Thoracic aorta (tissue), 2 donors: ENCODE results near the gene RPRD1B. TPM values are rescaled to one million over a fixed set of nuclear protein-coding genes. Genes with fewer than 3 reads are reported as not detected.
"Not testable (repeated sequence)": the region's sequence is repeated elsewhere in the genome, so short reads cannot be mapped to it uniquely, and the experiment has no call there.

Experiments used
- ATAC-seq: fragments of 150-250 bp; one replicate; pipeline ENCODE4 v1.8.0; 2017; ENCODE audit warnings: low read depth; ENCODE audit not compliant: insufficient number of reproducible peaks, low FRiP score
- DNase-seq: peaks from one replicate; pipeline ENCODE4 v3.0.0-alpha.2; 2020; ENCODE audit warnings: low spot score
- H3K27ac ChIP-seq, 2 donors: fragments of 200-600 bp; sonication (generic); 1 replicate in 1 of 2; 2 replicates in 1 of 2; pipeline ENCODE4 v1.5.1; 2016; ENCODE audit warnings: mild to moderate bottlenecking in 2 of 2, moderate library complexity in 2 of 2
- H3K27me3 ChIP-seq: fragments of 200-600 bp; sonication (generic); replicated peaks from 2 replicates; pipeline ENCODE4 v1.6.0; 2016; ENCODE audit warnings: mild to moderate bottlenecking; ENCODE audit not compliant: insufficient read depth
- H3K36me3 ChIP-seq: fragments of 200-600 bp; sonication (generic); one replicate; pipeline ENCODE4 v1.5.1; 2016
- H3K4me1 ChIP-seq, 2 donors: fragments of 200-600 bp; sonication (generic); 1 replicate in 1 of 2; 2 replicates in 1 of 2; pipeline versions ENCODE4 v1.5.1 to v1.6.0; 2016; ENCODE audit warnings: low read depth in 2 of 2, mild to moderate bottlenecking in 1 of 2; ENCODE audit not compliant: control insufficient read depth in 1 of 2
- H3K4me3 ChIP-seq: fragments of 200-600 bp; sonication (generic); 2 replicates; pipeline ENCODE4 v1.5.1; 2016; ENCODE audit warnings: mild to moderate bottlenecking
- H3K9me3 ChIP-seq: fragments of 200-600 bp; sonication (generic); 2 replicates; pipeline ENCODE4 v1.5.1; 2016
- total RNA-seq, 2 donors: library from RNA; depleted of rRNA; stranded (reverse); fragments of >200 nt; gene quantifications; one replicate each; pipeline versions ENCODE4 v1.1.0 to v1.2.3, GENCODE V29; 2016
- TF ChIP-seq, protein P1 (sequence below): fragments of 200-600 bp; sonication (generic); IDR thresholded peaks from one replicate; pipeline ENCODE4 v1.5.1; 2019; ENCODE audit warnings: antibody characterized with exemption

RPRD1B gene
- total RNA-seq, 2 donors from 2014 or later, result 22.3 to 77.7 TPM

- TF ChIP-seq, protein P1, sequence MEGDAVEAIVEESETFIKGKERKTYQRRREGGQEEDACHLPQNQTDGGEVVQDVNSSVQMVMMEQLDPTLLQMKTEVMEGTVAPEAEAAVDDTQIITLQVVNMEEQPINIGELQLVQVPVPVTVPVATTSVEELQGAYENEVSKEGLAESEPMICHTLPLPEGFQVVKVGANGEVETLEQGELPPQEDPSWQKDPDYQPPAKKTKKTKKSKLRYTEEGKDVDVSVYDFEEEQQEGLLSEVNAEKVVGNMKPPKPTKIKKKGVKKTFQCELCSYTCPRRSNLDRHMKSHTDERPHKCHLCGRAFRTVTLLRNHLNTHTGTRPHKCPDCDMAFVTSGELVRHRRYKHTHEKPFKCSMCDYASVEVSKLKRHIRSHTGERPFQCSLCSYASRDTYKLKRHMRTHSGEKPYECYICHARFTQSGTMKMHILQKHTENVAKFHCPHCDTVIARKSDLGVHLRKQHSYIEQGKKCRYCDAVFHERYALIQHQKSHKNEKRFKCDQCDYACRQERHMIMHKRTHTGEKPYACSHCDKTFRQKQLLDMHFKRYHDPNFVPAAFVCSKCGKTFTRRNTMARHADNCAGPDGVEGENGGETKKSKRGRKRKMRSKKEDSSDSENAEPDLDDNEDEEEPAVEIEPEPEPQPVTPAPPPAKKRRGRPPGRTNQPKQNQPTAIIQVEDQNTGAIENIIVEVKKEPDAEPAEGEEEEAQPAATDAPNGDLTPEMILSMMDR, result no peak
- H3K4me1 ChIP-seq, result peaks cover 0 to 6% of the 10 kb centered on the region in 2 donors
- no peaks in the 10 kb centered on the region for H3K27me3 ChIP-seq
- no peak overlapping the region for H3K4me3 ChIP-seq
- H3K9me3 ChIP-seq, result no peaks in the 10 kb centered on the region
- H3K36me3 ChIP-seq, result peaks cover 31% of the 10 kb centered on the region
- H3K27ac ChIP-seq, result no peak overlapping the region
- ATAC-seq (no peak), DNase-seq (no peak)
These were observed 31.1 kb upstream of the RPRD1B start for GRCh38 chr20:38002422-38002821.

DNA sequence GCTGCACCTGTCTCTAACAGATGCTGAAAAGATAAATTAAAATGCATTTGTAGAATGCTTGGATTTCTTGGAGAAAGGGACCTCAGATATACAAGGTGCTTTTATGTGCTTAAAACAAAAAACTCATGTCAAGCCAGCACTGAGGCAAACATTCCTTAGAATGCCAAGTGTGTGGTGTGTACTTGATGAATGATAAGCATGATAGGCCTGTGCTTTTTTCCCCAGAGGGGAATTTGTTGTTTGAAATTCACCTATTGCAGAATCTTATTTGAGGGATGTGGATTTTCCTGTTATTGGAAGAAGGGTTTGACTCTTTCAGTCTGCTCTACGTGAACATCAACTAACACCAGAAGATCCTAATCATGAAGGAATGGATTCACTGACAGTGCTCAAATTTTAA lies 29.1 kb upstream of the RPRD1B start:
- no peak for ATAC-seq
- Histone ChIP-seq H3K4me1 (peaks cover 0 to 6% of the 10 kb centered on the region in 2 donors), H3K36me3 (peaks cover 19% of the 10 kb centered on the region), H3K27me3 (no peaks in the 10 kb centered on the region), H3K4me3 (no peak overlapping the region), H3K27ac (no peak overlapping the region), H3K9me3 (no peaks in the 10 kb centered on the region)
- TF ChIP-seq, protein P1, result no peak
- DNase-seq, result no peak

DNA sequence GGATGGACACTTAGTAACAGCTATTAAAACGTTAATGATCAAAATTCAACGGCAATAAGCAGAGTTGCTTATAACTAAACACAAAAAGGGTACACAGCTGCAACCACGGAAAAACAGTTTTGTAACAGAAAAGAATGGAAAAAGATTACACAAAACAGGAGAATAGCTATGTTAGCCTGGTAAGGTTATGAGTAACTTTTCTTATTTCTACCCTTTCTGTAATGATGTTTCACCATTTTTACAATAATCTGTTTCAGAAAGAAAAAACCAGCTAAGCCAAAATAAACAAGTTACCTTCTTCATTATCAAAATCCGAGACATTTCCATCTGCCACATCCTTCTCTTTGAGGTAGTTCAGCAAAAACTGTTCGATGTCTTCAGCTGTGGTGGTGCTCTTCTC lies 27.6 kb upstream of the RPRD1B start:
- Histone ChIP-seq H3K9me3 (no peaks in the 10 kb centered on the region), H3K27ac (no peak overlapping the region), H3K4me1 (peaks cover 0 to 6% of the 10 kb centered on the region in 2 donors), H3K4me3 (no peak overlapping the region), H3K36me3 (peaks cover 20% of the 10 kb centered on the region), H3K27me3 (no peaks in the 10 kb centered on the region)
- DNase-seq, result no peak
- ATAC-seq, result no peak
- TF ChIP-seq, protein P1, result no peak

DNA sequence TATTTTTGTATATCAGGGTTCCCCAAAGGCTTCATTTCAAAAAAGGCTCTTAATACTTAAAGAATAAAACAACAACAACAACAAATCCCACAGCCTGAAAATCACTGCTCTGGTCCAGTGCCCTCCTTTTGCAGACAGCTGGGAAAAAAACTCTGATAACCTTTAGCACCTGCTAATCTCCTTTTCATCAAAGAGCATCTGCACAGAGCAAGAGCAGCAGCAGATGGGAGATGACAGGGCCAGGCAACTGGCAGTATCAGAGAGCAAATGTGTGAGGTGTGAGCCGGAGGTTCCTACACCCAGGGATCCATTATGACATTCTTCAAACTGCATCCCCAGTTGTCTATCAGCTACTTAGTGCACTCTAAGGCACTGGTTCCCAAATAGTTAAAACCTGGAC lies 26.0 kb upstream of the RPRD1B start:
- no peak for ATAC-seq
- H3K36me3 ChIP-seq, result peaks cover 24% of the 10 kb centered on the region

DNA sequence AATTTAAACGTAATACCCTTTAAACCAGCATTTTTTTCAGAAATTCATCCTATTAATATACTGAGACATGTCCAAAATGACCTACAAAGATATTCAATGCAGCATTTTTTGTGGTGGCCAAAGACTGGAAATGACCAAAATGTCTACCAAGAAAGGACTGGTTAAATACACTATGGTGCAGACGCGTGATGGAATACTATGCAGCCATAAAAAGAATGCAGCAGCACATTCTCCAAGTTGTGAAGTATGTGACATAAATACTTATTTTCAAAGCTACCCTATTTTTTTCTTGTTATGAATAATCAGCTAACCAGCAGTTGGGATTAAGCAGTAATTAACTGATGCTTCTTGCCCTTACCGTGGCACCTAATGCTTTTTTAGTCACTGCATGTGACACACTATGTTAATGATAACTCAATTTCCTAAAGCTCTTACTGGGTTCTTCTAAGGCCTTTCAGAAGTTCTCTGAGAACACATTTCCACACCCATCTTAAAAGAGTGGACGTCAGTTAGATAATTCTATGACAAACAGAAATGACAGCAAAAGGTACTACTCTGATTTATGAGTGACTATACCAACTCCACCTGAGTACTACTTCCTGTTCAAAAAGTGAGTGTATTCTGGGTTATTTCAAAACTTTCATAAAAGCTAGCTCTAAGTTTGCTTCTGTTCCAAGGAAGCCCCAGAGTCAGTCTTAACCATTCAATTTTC lies 25.2 kb upstream of the RPRD1B start:
- ATAC-seq (no peak), DNase-seq (no peak)
- no peak overlapping the region for H3K27ac ChIP-seq
- no peak overlapping the region for H3K4me3 ChIP-seq
- H3K9me3 ChIP-seq, result no peaks in the 10 kb centered on the region
- H3K4me1 ChIP-seq, result no peaks in the 10 kb centered on the region
- peaks cover 26% of the 10 kb centered on the region for H3K36me3 ChIP-seq
- TF ChIP-seq, protein P1, result no peak
- no peaks in the 10 kb centered on the region for H3K27me3 ChIP-seq

More for the DNA sequence above, 26.0 kb upstream of the RPRD1B start:
- no peaks in the 10 kb centered on the region for H3K9me3 ChIP-seq
- H3K4me3 ChIP-seq, result no peak overlapping the region
- DNase-seq, result no peak
- TF ChIP-seq, protein P1, result no peak
- no peak overlapping the region for H3K27ac ChIP-seq
- no peaks in the 10 kb centered on the region for H3K27me3 ChIP-seq
- H3K4me1 ChIP-seq, result peaks cover 0 to under 1% of the 10 kb centered on the region in 2 donors

- ATAC-seq, H3K4me1 ChIP-seq, H3K27me3 ChIP-seq, H3K4me3 ChIP-seq, H3K27ac ChIP-seq, H3K9me3 ChIP-seq, DNase-seq: not testable (repeated sequence)
- H3K36me3 ChIP-seq, result peaks cover 30% of the 10 kb centered on the region
These were observed 24.1 kb upstream of the RPRD1B start for GRCh38 chr20:38009416-38009815.
